Cardiac fibroblast (primary cell): Measurements from ENCODE around the gene PIM2.

Source experiments
- DNase-seq, 2 donors: peaks; one replicate each; pipeline versions ENCODE4 v3.0.0 to v3.0.0-alpha.2; 2010; ENCODE audit warnings: low read depth in 2 of 2
- H3K4me3 ChIP-seq, 2 donors: replicated peaks in 1 of 2; 1 replicate in 1 of 2; 2 replicates in 1 of 2; pipeline ENCODE4 v1.5.1; 2011; ENCODE audit warnings: low read depth in 2 of 2, low read length in 2 of 2, mild to moderate bottlenecking in 2 of 2, moderate library complexity in 1 of 2
- CTCF ChIP-seq: IDR thresholded peaks from one replicate; pipeline ENCODE4 v1.5.1; 2011; ENCODE audit warnings: low read depth, mild to moderate bottlenecking, low read length, inconsistent platforms

The PIM2 gene

DNA sequence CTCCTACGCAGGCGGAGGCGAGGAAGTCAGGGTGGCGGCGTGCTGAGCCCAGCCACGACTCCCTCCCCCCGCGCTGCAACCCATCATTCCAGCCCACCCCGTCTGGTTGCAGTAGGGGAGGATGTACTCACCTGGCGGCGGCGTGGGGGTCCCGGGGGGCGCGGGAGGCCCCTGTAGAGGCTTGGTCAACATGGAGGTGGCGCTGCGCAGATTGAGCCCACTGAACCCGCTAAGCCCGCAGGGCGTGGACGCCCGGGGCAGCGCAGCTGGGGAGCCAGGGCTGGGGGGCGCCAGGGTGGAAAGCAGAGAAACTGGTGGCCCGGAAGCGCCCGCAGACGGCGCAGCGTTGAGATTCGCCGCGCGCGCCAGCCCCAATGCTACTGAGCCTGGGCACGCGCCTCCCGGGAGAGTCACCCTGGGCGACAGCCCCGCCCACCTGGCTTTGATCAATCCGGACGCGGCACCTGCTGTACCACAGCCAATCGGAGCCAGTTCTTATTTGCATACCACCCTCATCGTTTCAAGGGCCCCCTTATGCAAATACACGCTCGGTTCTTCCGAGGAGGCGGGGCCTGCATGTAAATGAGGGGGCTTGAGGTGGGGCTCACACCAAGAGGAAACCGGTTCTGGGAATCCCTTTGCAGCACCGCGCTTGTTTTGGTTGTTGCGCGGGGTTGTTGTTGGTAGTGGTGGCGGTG, at the start of gene PIM2:
PIM2 (minus strand) TSS at position 382 of the 698 bp plus-strand sequence; CDS start at position 192, 190 bp downstream.
- TF ChIP-seq CTCF = no peak

DNA sequence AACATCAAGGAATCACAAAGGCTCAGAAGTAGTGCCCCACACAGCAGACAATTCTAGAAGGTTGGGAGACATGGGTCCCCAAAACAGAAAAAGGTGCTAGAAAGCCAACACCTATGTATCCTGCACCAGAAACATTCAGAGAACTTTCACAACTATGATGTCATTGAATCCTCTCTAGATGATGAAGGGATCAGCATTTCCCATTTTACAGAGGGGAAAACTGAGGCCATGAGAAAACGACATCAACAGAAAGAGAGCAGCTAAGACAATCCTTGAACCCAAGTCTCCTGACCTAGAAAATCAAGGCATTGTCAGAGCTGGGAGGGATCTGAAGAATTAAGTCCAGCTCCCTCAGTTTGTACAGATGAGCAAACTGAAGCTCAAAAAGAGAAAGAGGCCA, 49.6 kb upstream of the PIM2 start:
- TF ChIP-seq CTCF = no peak
- no peak for DNase-seq
- H3K4me3 ChIP-seq = no peak overlapping the region

More for the DNA sequence above, at the start of gene PIM2:
- H3K4me3 ChIP-seq = peak within 1 kb of the TSS; percentile 55 to 61
- peak; percentile 70 to 85 for DNase-seq

- peak; percentile 26 for DNase-seq
- no peak for TF ChIP-seq CTCF
- no peak overlapping the region for H3K4me3 ChIP-seq
Observed at GRCh38 chrX:48966796-48967579, 48.2 kb upstream of the PIM2 start.

DNA sequence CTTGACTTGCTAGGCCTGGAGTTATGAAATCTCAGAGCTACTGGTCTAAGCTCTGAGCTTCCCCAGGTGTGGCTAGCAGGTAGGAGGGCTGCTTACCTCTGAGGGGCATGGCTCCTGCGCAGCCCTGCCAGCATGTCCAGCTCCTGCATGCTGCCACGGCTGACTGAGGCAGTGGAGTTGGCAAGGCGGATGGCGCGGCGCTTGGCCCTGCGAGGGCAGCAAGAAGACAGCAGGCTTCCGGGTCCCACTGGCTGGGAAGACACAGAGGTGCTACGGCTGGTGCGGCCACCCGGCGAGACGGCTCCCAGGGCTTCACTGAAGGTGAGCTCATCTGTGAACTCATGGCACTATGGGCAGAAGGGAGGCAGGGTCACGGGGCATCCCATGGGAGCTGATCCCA, 47.1 kb upstream of the PIM2 start:
- TF ChIP-seq CTCF = no peak
- H3K4me3 ChIP-seq = no peak overlapping the region
- DNase-seq = no peak

- no peak for TF ChIP-seq CTCF
- peak in 1 of 2 donors; percentile 88 for DNase-seq
- no peak overlapping the region for H3K4me3 ChIP-seq
Observed at GRCh38 chrX:48961585-48962091, 42.8 kb upstream of the PIM2 start.

- TF ChIP-seq CTCF = no peak
- no peak overlapping the region for H3K4me3 ChIP-seq
- no peak for DNase-seq
Observed at GRCh38 chrX:48960291-48960690, 41.5 kb upstream of the PIM2 start.
